Mesenchymal stem cell (in vitro differentiated cells and primary cell): ENCODE results near the gene NUP210.
"Not testable (repeated sequence)": the region's sequence is repeated elsewhere in the genome, so short reads cannot be mapped to it uniquely, and the experiment has no call there.

ENCODE experiments used
- DNase-seq: peaks from one replicate; pipeline ENCODE4 v3.0.0-alpha.2; 2013
- H2AFZ ChIP-seq: one replicate; pipeline ENCODE4 v1.6.1; 2013; ENCODE audit warnings: low read depth, mild to moderate bottlenecking, control low read depth, inconsistent platforms, low read length, moderate library complexity
- H2AK5ac ChIP-seq: 2 replicates; pipeline ENCODE4 v1.6.1; 2013; ENCODE audit warnings: low read length, moderate library complexity, mild to moderate bottlenecking, inconsistent platforms; ENCODE audit not compliant: severe bottlenecking
- H2BK120ac ChIP-seq: one replicate; pipeline ENCODE4 v1.6.1; 2013; ENCODE audit warnings: low read depth, mild to moderate bottlenecking, inconsistent platforms, low read length, moderate library complexity
- H2BK12ac ChIP-seq, 2 experiments: one replicate each; pipeline ENCODE4 v1.6.1; 2013; ENCODE audit warnings: inconsistent platforms in 2 of 2, low read length in 2 of 2, mild to moderate bottlenecking in 2 of 2, moderate library complexity in 2 of 2, control low read depth in 1 of 2
- H2BK15ac ChIP-seq: one replicate; pipeline ENCODE4 v1.6.1; 2013; ENCODE audit warnings: mild to moderate bottlenecking, low read depth, inconsistent platforms; ENCODE audit not compliant: poor library complexity, severe bottlenecking
- H2BK5ac ChIP-seq: 2 replicates; pipeline ENCODE4 v1.6.1; 2013; ENCODE audit warnings: low read depth, mild to moderate bottlenecking, low read length, control low read depth, inconsistent platforms; ENCODE audit not compliant: poor library complexity, severe bottlenecking
- H3K14ac ChIP-seq, 2 experiments: one replicate each; pipeline ENCODE4 v1.6.1; 2013; ENCODE audit warnings: inconsistent platforms in 2 of 2, low read length in 2 of 2, control low read depth in 1 of 2, mild to moderate bottlenecking in 1 of 2, moderate library complexity in 1 of 2
- H3K18ac ChIP-seq, 2 experiments: one replicate each; pipeline ENCODE4 v1.6.1; 2013; ENCODE audit warnings: inconsistent platforms in 2 of 2, low read length in 2 of 2, control low read depth in 1 of 2, low read depth in 1 of 2, mild to moderate bottlenecking in 1 of 2
- H3K23ac ChIP-seq, 2 experiments: one replicate each; pipeline ENCODE4 v1.6.1; 2013; ENCODE audit warnings: inconsistent platforms in 2 of 2, low read length in 2 of 2, mild to moderate bottlenecking in 2 of 2, moderate library complexity in 2 of 2, control low read depth in 1 of 2
- H3K27ac ChIP-seq: 2 replicates; pipeline ENCODE4 v1.5.1; 2013; ENCODE audit warnings: mild to moderate bottlenecking, moderate library complexity, low read length, control low read depth, inconsistent platforms; ENCODE audit not compliant: poor library complexity, severe bottlenecking
- H3K27me3 ChIP-seq, 2 experiments: 2 replicates each; pipeline versions ENCODE4 v1.6.1 to v1.7.0; 2013; ENCODE audit warnings: low read length in 2 of 2, mild to moderate bottlenecking in 2 of 2, moderate library complexity in 2 of 2, control low read depth in 1 of 2, inconsistent platforms in 1 of 2; ENCODE audit not compliant: control insufficient read depth in 1 of 2, insufficient read depth in 1 of 2
- H3K36me3 ChIP-seq, 2 experiments: 2 replicates each; pipeline versions ENCODE4 v1.6.1 to v1.7.0; 2013; ENCODE audit warnings: low read length in 2 of 2, control low read depth in 1 of 2, inconsistent platforms in 1 of 2, low read depth in 1 of 2, mild to moderate bottlenecking in 1 of 2; ENCODE audit not compliant: insufficient read depth in 2 of 2, control insufficient read depth in 1 of 2
- H3K4ac ChIP-seq, 2 experiments: one replicate each; pipeline ENCODE4 v1.6.1; 2013; ENCODE audit warnings: inconsistent platforms in 2 of 2, low read length in 2 of 2, mild to moderate bottlenecking in 2 of 2, moderate library complexity in 2 of 2, control low read depth in 1 of 2, low read depth in 1 of 2
- H3K4me1 ChIP-seq: 2 replicates; pipeline ENCODE4 v1.6.1; 2013; ENCODE audit warnings: low read depth, low read length, control low read depth; ENCODE audit not compliant: control insufficient read depth, insufficient read depth
- H3K4me2 ChIP-seq: 2 replicates; pipeline ENCODE4 v1.6.1; 2013; ENCODE audit warnings: low read length, mild to moderate bottlenecking, inconsistent platforms; ENCODE audit not compliant: poor library complexity, severe bottlenecking
- H3K4me3 ChIP-seq, 2 experiments: 2 replicates each; pipeline versions ENCODE4 v1.5.1 to v1.7.0; 2013; ENCODE audit warnings: low read length in 2 of 2, mild to moderate bottlenecking in 2 of 2, control low read depth in 1 of 2, low read depth in 1 of 2; ENCODE audit not compliant: insufficient read depth in 1 of 2
- H3K79me1 ChIP-seq: replicated peaks from 2 replicates; pipeline ENCODE4 v1.6.1; 2013; ENCODE audit warnings: mild to moderate bottlenecking, control low read depth, low read length, inconsistent platforms; ENCODE audit not compliant: poor library complexity, severe bottlenecking
- H3K9ac ChIP-seq: 2 replicates; pipeline ENCODE4 v1.7.0; 2013; ENCODE audit warnings: mild to moderate bottlenecking, low read length, moderate library complexity
- H3K9me3 ChIP-seq: 2 replicates; pipeline ENCODE4 v1.7.0; 2013; ENCODE audit warnings: mild to moderate bottlenecking, low read length; ENCODE audit not compliant: control insufficient read depth
- H4K8ac ChIP-seq: one replicate; pipeline ENCODE4 v1.6.1; 2013; ENCODE audit warnings: inconsistent platforms, mild to moderate bottlenecking, low read length, moderate library complexity
- H4K91ac ChIP-seq: one replicate; pipeline ENCODE4 v1.6.1; 2013; ENCODE audit warnings: mild to moderate bottlenecking, low read length, inconsistent platforms
- WGBS: methylation state at CpG from one replicate; pipeline ENCODE4 v1.1.7; 2013; ENCODE audit warnings: mixed read lengths; 5-methylcytosine and 5-hydroxymethylcytosine counted together

NUP210 gene

GRCh38 chr3:13428678-13429077 lies 8.6 kb upstream of the NUP210 start:
- H2AFZ ChIP-seq, H3K36me3 ChIP-seq, H3K23ac ChIP-seq, H3K4me3 ChIP-seq, H2BK12ac ChIP-seq, H3K27ac ChIP-seq, H3K4ac ChIP-seq, H2AK5ac ChIP-seq, H3K9ac ChIP-seq, H3K79me1 ChIP-seq, H2BK15ac ChIP-seq, H3K27me3 ChIP-seq, H3K14ac ChIP-seq, H3K4me1 ChIP-seq, H2BK5ac ChIP-seq, H3K18ac ChIP-seq, H4K91ac ChIP-seq, H3K9me3 ChIP-seq, H3K4me2 ChIP-seq, DNase-seq, H2BK120ac ChIP-seq, H4K8ac ChIP-seq: not testable (repeated sequence)
- 56% methylated on average over 4 of the region's 4 CpGs for WGBS

GRCh38 chr3:13427662-13428603 lies 7.8 kb upstream of the NUP210 start:
- H3K4me2 ChIP-seq = no peak overlapping the region
- H3K14ac ChIP-seq = no peak overlapping the region
- H2BK12ac ChIP-seq = no peak overlapping the region
- H3K18ac ChIP-seq = no peak overlapping the region
- H3K9ac ChIP-seq = no peak overlapping the region
- DNase-seq = no peak
- H3K4me3 ChIP-seq = no peak overlapping the region
- no peaks in the 10 kb centered on the region for H3K79me1 ChIP-seq
- no peaks in the 10 kb centered on the region for H3K36me3 ChIP-seq
- H2AK5ac ChIP-seq = no peak overlapping the region
- H2AFZ ChIP-seq = no peak overlapping the region
- no peak overlapping the region for H4K91ac ChIP-seq
- H2BK5ac ChIP-seq = no peak overlapping the region
- H3K27ac ChIP-seq = no peak overlapping the region
- 82% methylated on average over 8 of the region's 12 CpGs for WGBS
- no peaks in the 10 kb centered on the region for H3K4me1 ChIP-seq
- H3K23ac ChIP-seq = no peak overlapping the region
- peaks cover 0 to 6% of the 10 kb centered on the region in 2 experiments for H3K27me3 ChIP-seq
- no peak overlapping the region for H2BK120ac ChIP-seq
- no peak overlapping the region for H2BK15ac ChIP-seq
- no peak overlapping the region for H4K8ac ChIP-seq
- no peak overlapping the region for H3K4ac ChIP-seq
- H3K9me3 ChIP-seq = no peaks in the 10 kb centered on the region

- Histone ChIP-seq H2AK5ac (no peak overlapping the region), H3K27ac (no peak overlapping the region), H2BK15ac (no peak overlapping the region), H3K4me3 (no peak overlapping the region), H2BK5ac (no peak overlapping the region), H2BK120ac (no peak overlapping the region), H3K18ac (no peak overlapping the region), H3K27me3 (peaks cover under 1 to 10% of the 10 kb centered on the region in 2 experiments), H4K91ac (no peak overlapping the region), H2BK12ac (no peak overlapping the region), H3K9me3 (no peaks in the 10 kb centered on the region), H3K14ac (no peak overlapping the region), H3K4me1 (no peaks in the 10 kb centered on the region), H3K36me3 (no peaks in the 10 kb centered on the region), H3K4me2 (no peak overlapping the region), H4K8ac (no peak overlapping the region), H2AFZ (no peak overlapping the region), H3K4ac (no peak overlapping the region), H3K79me1 (no peaks in the 10 kb centered on the region), H3K9ac (no peak overlapping the region), H3K23ac (no peak overlapping the region)
- no CpG with 5 or more reads among the region's 1 CpG for WGBS
- DNase-seq = no peak
Observed at GRCh38 chr3:13426591-13426990, 6.5 kb upstream of the NUP210 start.

- no peaks in the 10 kb centered on the region for H3K79me1 ChIP-seq
- H3K4ac ChIP-seq = no peak overlapping the region
- H3K9ac ChIP-seq = no peak overlapping the region
- no peak overlapping the region for H3K27ac ChIP-seq
- H3K27me3 ChIP-seq = peaks cover 9 to 19% of the 10 kb centered on the region in 2 experiments
- H3K18ac ChIP-seq = no peak overlapping the region
- peaks cover under 1% of the 10 kb centered on the region for H3K4me1 ChIP-seq
- H3K36me3 ChIP-seq = no peaks in the 10 kb centered on the region
- no peak overlapping the region for H4K91ac ChIP-seq
- no peak overlapping the region for H2BK5ac ChIP-seq
- no peak overlapping the region for H2AK5ac ChIP-seq
- H2AFZ ChIP-seq = no peak overlapping the region
- no peaks in the 10 kb centered on the region for H3K9me3 ChIP-seq
- H3K4me2 ChIP-seq = no peak overlapping the region
- no peak for DNase-seq
- no peak overlapping the region for H2BK12ac ChIP-seq
- H4K8ac ChIP-seq = no peak overlapping the region
- no peak overlapping the region for H2BK120ac ChIP-seq
- H2BK15ac ChIP-seq = no peak overlapping the region
- no peak overlapping the region for H3K14ac ChIP-seq
- WGBS = 69% methylated on average over 2 of the region's 2 CpGs
- H3K4me3 ChIP-seq = no peak overlapping the region
- no peak overlapping the region for H3K23ac ChIP-seq
Observed at GRCh38 chr3:13425689-13426088, 5.6 kb upstream of the NUP210 start.
